ENCODE results near the gene APPBP2.
"Not testable (repeated sequence)": the region's sequence is repeated elsewhere in the genome, so short reads cannot be mapped to it uniquely, and the experiment has no call there.

Gene APPBP2

DNA sequence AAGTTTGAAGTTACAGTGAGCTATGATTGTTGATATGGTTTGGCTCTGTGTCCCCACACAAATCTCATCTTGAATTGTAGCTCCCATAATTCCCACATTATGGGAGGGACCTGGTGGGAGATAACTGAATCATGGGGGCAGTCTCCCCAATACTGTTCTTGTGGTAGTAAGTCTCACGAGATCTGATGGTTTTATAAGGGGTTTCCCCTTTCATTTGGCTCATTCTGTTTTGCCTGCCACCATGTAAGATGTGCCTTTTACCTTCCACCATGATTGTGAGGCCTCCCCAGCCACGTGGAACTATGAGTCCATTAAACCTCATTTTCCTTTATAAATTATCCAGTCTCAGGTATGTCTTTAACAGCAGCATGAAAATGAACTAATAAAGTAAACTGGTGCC lies 35.4 kb downstream of the APPBP2 start:
- DNase-seq: not testable (repeated sequence)

- no peak for DNase-seq
These were observed 44.4 kb downstream of the APPBP2 start for GRCh38 chr17:60481604-60482003.

GRCh38 chr17:60473788-60474187 lies 52.3 kb downstream of the APPBP2 start:
- DNase-seq: no peak

DNA sequence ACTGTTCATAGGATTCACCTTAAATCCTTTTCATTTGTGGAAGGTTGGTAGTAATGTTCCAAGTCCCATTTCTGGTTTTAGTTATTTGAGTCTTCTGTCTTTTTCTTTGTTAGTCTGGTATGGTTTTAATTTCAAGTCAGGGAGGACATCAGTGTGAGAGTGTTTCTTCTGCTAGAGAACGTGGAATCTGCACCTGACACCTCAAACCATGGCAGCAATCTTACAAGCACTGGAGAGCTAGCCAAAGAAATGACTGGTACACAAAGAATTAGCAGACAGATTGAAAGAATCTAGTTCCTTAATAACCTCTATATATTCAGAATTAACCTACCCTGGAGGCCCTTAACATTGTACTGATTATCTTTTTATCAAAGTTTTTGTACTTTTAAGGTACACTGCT lies 53.6 kb downstream of the APPBP2 start:
- DNase-seq: no peak

DNA sequence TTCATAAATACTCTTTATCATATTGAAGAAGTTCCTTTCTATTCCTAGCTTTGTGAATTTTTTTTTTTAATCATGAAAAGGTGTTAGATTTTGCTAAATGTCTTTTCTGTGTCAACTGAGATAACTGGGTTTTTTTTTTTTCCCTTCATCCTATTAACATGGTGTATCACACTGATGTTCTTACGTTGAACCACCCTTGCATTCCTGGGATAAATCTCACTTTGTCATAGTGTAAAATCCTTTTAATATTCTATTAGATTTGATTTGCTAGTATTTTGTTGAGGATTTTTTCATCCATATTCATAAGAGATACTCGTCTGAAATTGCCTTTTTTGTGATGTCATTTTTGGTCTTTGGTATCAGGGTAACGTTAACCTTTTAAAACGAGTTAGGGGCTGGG lies 54.6 kb downstream of the APPBP2 start:
- DNase-seq: no peak

GRCh38 chr17:60468371-60468770 lies 57.7 kb downstream of the APPBP2 start:
- DNase-seq: no peak

GRCh38 chr17:60464343-60464742 lies 61.7 kb downstream of the APPBP2 start:
- no peak for DNase-seq

GRCh38 chr17:60463157-60463835 lies 62.7 kb downstream of the APPBP2 start:
- DNase-seq: no peak

DNA sequence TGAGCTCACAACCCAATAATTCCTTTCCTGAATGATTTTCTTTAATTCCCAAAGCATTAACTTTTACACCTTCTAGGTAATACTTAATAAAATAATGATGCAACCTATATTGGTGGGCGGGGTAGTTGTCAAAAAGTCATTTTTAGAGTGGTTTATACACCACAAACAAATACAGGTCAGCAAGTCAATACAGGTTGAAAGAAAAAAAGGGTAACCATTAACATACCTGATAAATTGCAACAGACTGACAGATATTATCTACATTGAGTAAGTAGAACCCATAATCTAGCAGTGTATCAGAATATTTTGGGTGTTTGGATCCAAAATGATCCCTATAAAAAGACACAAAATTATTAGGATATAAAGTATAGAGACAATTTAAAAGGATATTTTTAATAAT lies 64.5 kb downstream of the APPBP2 start:
- no peak for DNase-seq

- DNase-seq: no peak
These were observed 68.9 kb downstream of the APPBP2 start for GRCh38 chr17:60457148-60457547.

DNA sequence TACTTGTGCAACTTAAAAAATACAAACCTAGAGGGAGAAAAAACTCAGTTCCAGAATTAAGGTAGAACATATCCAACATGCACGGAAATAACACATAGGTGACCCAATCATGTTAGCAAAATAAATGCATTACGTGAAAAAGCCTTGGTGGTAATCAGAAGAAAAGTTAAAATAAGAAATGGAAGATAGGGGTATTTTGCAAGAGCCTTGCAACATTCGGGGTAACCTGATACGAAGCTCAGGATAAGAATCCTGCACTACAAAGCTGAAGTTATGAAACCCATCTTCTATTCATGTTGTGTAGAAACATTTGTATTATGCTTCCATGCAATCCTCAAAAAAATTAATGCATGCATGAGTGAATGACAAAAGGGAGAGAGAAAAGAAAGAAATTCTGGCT lies 70.7 kb downstream of the APPBP2 start:
- DNase-seq: no peak

- DNase-seq: no peak
These were observed 74.1 kb downstream of the APPBP2 start for GRCh38 chr17:60451965-60452364.

DNA sequence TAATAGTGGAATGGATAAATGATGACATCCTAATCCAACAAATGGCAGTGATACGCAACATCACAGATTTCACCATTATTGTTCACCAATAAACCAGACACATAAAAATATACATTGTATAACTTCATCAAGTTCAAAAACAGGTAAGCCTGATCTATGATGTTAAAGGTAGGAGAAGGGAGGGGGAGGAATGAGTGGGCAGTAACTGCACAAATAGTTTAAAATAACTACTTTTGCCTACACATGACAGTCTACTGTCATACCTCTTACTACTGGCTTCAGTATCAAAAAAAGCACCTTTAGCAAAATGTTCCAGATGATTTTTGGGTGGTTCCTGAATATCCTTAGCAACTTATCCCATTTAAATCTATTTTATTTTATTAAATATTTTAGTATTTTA lies 75.0 kb downstream of the APPBP2 start:
- DNase-seq: no peak

DNA sequence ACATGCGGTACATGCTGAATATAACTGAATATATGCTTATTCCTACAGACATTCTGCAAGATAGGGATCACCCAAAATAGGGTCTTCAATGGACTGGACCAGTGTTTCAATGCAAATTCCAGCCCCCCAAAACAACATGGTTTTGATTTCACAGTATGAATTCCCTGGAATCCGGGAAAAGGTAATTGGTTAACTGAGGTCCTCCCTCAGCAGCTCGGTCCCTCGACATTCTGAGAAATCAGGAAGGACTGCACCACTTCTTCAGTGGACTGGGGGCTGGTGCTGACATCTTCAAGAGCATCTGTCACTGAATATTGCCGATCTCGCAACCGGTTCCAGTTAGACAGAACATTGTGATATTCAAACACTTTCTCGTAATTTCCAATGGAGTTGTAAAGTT lies 78.7 kb downstream of the APPBP2 start:
- DNase-seq: no peak

DNA sequence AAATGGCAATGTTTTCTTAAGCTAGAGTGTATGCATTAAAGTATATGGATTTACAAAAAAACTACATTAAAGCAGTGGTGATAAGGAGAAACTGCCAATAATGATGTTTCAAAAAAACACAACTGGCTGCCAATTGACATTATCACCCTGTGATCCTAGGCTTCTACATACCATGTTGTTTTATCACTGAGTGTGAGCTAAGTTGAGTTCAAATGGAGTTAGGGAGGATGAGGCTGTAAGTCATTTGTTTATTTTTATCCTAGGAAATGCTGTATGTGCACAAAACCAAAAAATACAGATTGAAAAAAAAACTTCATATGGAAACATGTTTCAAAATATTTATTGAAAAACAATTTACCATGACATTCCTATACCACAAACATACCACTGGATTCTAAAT lies 80.9 kb downstream of the APPBP2 start:
- DNase-seq: no peak

DNA sequence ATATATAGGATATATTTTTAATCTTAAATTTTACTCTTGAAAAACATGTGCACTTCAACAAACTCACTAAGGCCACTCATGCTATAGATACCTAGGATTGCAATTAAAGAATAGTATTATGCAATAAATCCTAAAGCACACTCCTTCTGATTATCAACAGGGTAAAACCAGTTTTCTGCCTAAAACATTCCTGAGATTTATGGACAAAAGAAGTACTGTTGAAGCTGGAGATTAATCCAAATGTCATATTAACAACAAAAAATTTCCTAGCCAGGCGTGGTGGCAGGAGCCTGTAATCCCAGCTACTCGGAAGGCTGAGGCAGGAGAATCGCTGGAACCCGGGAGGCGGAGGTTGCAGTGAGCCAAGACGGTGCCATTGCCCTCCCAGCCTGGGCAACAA lies 82.3 kb downstream of the APPBP2 start:
- no peak for DNase-seq

DNA sequence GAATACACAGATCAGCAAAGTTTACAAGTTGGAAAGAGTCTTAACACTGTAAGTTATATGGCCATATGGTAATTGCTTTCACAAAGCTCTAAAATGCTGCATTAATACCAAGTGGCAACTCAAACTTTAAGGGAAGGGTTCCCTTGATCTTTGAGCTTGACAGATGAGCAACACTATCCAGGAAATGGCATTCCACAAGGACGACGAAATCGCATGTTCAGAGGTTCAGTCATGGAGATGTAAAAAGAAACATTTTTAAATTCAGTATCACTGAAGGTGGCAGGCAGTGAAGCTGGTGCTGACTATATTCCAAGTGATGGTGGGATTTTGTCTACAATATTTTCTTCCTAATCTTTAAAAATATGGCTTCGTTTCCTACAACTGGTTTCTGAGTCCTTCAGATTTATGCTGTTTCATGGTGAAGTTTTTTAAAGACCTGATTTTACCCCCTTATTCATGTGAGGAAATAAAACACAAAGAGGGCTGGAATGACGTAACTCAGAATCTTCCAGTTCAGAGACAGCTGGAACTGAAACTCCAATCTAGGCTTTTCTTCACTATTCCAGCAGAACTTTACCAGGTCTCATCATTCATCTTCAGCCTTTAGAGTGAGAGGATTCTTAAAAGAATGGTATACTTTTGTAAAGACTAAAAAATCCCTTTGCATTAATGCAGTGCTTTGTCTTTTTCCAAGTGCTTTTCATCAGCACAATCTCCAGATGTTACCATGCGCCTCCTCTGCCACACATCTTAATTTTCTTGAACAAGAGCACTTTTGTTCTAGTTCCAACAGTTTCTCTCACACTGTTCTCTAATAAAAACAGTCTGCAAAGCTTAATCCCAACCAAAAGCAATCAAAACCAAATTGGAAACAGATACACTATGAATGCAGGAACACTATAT lies 83.5 kb downstream of the APPBP2 start:
- no peak for DNase-seq

GRCh38 chr17:60439501-60439900 lies 86.5 kb downstream of the APPBP2 start:
- no peak for DNase-seq

DNA sequence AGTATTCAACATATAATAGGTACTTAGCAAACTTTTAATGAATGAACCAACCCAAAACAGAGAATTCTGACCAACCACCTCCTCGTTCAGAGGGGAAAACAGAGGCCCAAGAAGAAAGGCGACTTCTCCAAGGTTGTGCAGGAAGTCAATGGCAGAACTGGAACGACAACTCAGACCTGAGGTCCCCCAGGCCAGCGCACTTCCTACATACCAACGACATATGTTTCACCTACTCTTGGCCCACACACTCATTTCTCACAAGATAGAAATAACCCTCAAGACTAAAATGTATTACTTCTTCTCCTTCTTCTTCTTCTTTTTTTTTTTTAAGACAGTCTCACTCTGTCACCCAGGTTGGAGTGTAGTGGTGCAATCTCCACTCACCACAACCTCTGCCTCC lies 89.4 kb downstream of the APPBP2 start:
- DNase-seq: no peak

DNA sequence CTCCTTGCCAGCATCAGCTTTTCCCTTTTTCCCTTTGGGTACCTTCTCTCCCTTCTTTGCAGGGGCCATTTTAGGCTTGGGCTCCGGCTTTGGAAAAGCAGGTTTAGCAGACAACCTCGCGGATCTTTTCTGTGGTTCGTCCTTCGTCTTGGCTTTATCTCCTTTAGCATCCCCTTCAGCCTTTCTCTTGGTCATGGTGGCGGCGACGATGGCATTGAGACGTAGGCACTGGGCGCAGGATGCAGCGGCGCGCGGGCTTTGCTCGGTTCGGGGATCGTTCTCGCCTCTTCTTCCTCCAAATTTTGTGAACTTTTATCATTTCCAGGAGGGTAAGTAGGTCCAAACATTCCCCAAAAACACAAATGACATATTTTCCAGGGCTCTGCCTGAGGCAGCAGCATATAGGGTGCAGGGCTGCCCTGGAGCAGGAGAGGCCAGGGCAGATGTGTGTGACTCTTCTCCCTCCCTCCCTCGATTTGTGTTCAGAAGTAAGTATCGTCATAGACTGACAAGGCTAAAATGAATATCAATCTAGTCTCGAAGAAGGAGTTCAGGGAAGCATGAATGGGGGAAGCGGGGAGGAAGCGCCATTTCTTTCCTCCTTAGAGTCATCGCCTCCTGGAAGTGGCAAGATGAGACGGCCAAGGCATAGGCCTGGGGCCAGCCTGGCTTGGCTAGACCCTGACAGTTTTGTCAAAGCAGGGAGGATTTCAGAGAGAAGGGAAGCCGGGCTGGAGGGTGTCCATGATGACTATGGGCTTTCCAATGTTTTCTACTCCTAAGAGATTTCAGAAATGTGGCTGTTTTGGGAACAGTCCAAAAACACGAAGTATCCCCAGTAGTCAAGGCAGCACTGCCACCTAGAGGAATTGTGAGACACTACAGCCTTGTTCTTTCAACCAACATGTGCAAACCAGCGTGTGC lies 90.5 kb downstream of the APPBP2 start:
- peak; percentile 52 for DNase-seq

DNA sequence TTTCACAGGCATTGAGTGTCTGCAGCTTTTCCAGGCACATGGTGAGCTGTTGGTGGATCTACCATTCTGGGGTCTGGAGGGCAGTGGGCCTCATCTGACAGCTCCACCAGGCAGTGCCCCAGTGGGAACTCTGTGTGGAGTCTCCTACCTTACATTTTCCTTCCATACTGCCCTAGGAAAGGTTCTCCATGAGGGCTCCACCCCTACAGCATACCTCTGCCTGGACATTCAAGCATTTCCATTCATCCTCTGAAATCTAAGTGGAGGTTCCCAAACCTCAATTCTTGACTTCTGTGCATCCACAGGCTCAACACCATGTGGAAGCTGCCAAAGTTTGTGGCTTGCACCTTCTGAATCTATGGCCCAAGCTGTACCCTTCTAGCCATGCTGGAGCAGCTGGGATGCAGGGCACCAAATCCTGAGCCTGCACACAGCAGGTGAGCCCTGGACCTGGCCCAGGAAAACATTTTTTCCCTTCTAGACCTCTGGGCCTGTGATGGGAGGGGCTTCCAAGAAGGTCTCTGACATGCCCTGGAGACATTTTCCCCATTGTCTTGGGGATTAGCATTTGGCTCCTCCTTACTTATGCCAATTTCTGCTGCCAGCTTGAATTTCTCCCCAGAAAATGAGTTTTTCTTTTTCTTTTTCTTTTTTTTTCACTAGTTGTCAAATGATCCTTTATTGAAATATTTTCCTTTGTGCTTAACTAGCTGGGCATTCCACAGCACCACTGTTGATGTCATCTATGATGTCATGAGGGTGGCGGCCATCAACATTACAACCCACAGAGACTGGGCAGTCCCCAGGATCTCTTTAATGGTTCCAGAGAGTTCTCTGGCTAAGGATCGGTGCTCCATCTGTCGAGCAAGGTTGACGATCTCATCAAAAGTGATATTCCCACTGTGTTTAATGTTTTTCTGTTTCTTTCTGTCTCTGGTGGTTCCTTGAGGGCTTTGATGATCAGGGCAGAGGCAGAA lies 92.7 kb downstream of the APPBP2 start:
- DNase-seq: not testable (repeated sequence)

DNA sequence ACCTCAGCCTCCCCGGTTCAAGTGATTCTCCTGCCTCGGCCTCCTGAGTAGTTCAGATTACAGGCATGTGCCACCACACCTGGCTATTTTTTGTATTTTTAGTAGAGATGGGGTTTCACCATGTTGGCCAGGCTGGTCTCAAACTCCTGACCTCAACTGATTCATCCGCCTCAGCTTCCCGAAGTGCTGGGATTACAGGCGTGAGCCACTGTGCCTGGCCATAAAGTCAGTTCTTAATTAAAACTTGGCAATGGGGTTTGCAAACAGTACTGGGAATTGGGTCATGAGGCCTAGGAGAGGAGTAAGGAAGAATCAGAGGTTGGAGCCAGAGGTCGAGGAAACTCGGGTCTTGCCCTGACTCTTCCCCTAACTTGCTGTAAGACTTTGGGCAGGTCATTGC lies 95.5 kb downstream of the APPBP2 start:
- not testable (repeated sequence) for DNase-seq

Data from activated gamma-delta T cell treated with Interleukin-2 at 50 U/mL for 16 hours (primary cell).